ENCODE measurements around the gene GGACT.

GGACT gene

GRCh38 chr13:100533588-100534041 lies 55.0 kb downstream of the GGACT start:
- no peaks in the 10 kb centered on the region for H3K9me3 ChIP-seq (ENCODE audit: insufficient read depth, low read length, severe bottlenecking)
- H4K20me1 ChIP-seq (ENCODE audit: insufficient read depth, low read length), result no peaks in the 10 kb centered on the region
- H3K27ac ChIP-seq (ENCODE audit: low read length), result no peak overlapping the region
- H3K4me3 ChIP-seq (ENCODE audit: low read depth in 1 of 2, low read length in 2 of 2), result no peak overlapping the region
- DNase-seq (no peak), ATAC-seq (ENCODE audit: insufficient read depth, low read depth) (no peak)
- TF ChIP-seq CTCF (IDR thresholded peaks at IDR 0.05; ENCODE audit: borderline replicate concordance, extremely low read depth, low read length, poor library complexity, severe bottlenecking), result no peak
- no peak for TF ChIP-seq EZH2 (IDR thresholded peaks at IDR 0.05; ENCODE audit: borderline replicate concordance, low read depth, low read length, severe bottlenecking)
- no peaks in the 10 kb centered on the region for H3K4me1 ChIP-seq (ENCODE audit: insufficient read depth, low read length)
- H2AFZ ChIP-seq (ENCODE audit: low read depth, low read length), result no peak overlapping the region
- no peaks in the 10 kb centered on the region for H3K27me3 ChIP-seq (ENCODE audit: insufficient read depth, low read length, poor library complexity)
- no peaks in the 10 kb centered on the region; the same call in 1 of the 2 replicates for H3K36me3 ChIP-seq (ENCODE audit: insufficient read depth, low read length)
- no peak overlapping the region for H3K9ac ChIP-seq (ENCODE audit: low read depth, low read length)
- no peaks in the 10 kb centered on the region for H3K79me2 ChIP-seq (ENCODE audit: insufficient read depth, low read length)
- no peak overlapping the region for H3K4me2 ChIP-seq (ENCODE audit: insufficient read depth, low read length)

GRCh38 chr13:100532836-100533435 lies 55.7 kb downstream of the GGACT start:
- no peaks in the 10 kb centered on the region for H3K9me3 ChIP-seq (ENCODE audit: insufficient read depth, low read length, severe bottlenecking)
- DNase-seq, result no peak
- no peak for ATAC-seq (ENCODE audit: insufficient read depth, low read depth)
- H3K4me3 ChIP-seq (ENCODE audit: low read depth in 1 of 2, low read length in 2 of 2), result no peak overlapping the region
- H4K20me1 ChIP-seq (ENCODE audit: insufficient read depth, low read length), result no peaks in the 10 kb centered on the region
- H3K4me1 ChIP-seq (ENCODE audit: insufficient read depth, low read length), result no peaks in the 10 kb centered on the region
- TF ChIP-seq EZH2 (IDR thresholded peaks at IDR 0.05; ENCODE audit: borderline replicate concordance, low read depth, low read length, severe bottlenecking) (no peak), CTCF (IDR thresholded peaks at IDR 0.05; ENCODE audit: borderline replicate concordance, extremely low read depth, low read length, poor library complexity, severe bottlenecking) (no peak)
- no peak overlapping the region for H3K4me2 ChIP-seq (ENCODE audit: insufficient read depth, low read length)
- H2AFZ ChIP-seq (ENCODE audit: low read depth, low read length), result no peak overlapping the region
- no peaks in the 10 kb centered on the region for H3K27me3 ChIP-seq (ENCODE audit: insufficient read depth, low read length, poor library complexity)
- H3K27ac ChIP-seq (ENCODE audit: low read length), result no peak overlapping the region
- H3K9ac ChIP-seq (ENCODE audit: low read depth, low read length), result no peak overlapping the region
- H3K36me3 ChIP-seq (ENCODE audit: insufficient read depth, low read length), result no peaks in the 10 kb centered on the region; the same call in 1 of the 2 replicates
- no peaks in the 10 kb centered on the region for H3K79me2 ChIP-seq (ENCODE audit: insufficient read depth, low read length)

GRCh38 chr13:100532090-100532766 lies 56.4 kb downstream of the GGACT start:
- Histone ChIP-seq H3K4me1 (ENCODE audit: insufficient read depth, low read length) (no peaks in the 10 kb centered on the region), H4K20me1 (ENCODE audit: insufficient read depth, low read length) (no peaks in the 10 kb centered on the region), H3K4me2 (ENCODE audit: insufficient read depth, low read length) (no peak overlapping the region), H3K9me3 (ENCODE audit: insufficient read depth, low read length, severe bottlenecking) (no peaks in the 10 kb centered on the region), H3K27me3 (ENCODE audit: insufficient read depth, low read length, poor library complexity) (no peaks in the 10 kb centered on the region), H3K4me3 (ENCODE audit: low read depth in 1 of 2, low read length in 2 of 2) (no peak overlapping the region), H3K9ac (ENCODE audit: low read depth, low read length) (no peak overlapping the region), H2AFZ (ENCODE audit: low read depth, low read length) (no peak overlapping the region), H3K36me3 (ENCODE audit: insufficient read depth, low read length) (no peaks in the 10 kb centered on the region; the same call in 1 of the 2 replicates), H3K79me2 (ENCODE audit: insufficient read depth, low read length) (no peaks in the 10 kb centered on the region), H3K27ac (ENCODE audit: low read length) (no peak overlapping the region)
- DNase-seq (no peak), ATAC-seq (ENCODE audit: insufficient read depth, low read depth) (no peak)
- TF ChIP-seq EZH2 (IDR thresholded peaks at IDR 0.05; ENCODE audit: borderline replicate concordance, low read depth, low read length, severe bottlenecking), result no peak

GRCh38 chr13:100530671-100531213 lies 57.8 kb downstream of the GGACT start:
- no peak overlapping the region for H3K4me2 ChIP-seq (ENCODE audit: insufficient read depth, low read length)
- no peak overlapping the region for H3K27ac ChIP-seq (ENCODE audit: low read length)
- no peak overlapping the region for H3K4me3 ChIP-seq (ENCODE audit: low read depth in 1 of 2, low read length in 2 of 2)
- H3K27me3 ChIP-seq (ENCODE audit: insufficient read depth, low read length, poor library complexity), result no peaks in the 10 kb centered on the region
- DNase-seq, result no peak
- H3K4me1 ChIP-seq (ENCODE audit: insufficient read depth, low read length), result no peaks in the 10 kb centered on the region
- H4K20me1 ChIP-seq (ENCODE audit: insufficient read depth, low read length), result no peaks in the 10 kb centered on the region
- H3K9ac ChIP-seq (ENCODE audit: low read depth, low read length), result no peak overlapping the region
- no peaks in the 10 kb centered on the region for H3K79me2 ChIP-seq (ENCODE audit: insufficient read depth, low read length)
- no peak overlapping the region for H2AFZ ChIP-seq (ENCODE audit: low read depth, low read length)
- no peaks in the 10 kb centered on the region; the same call in 1 of the 2 replicates for H3K36me3 ChIP-seq (ENCODE audit: insufficient read depth, low read length)
- ATAC-seq (ENCODE audit: insufficient read depth, low read depth), result no peak
- TF ChIP-seq CTCF (IDR thresholded peaks at IDR 0.05; ENCODE audit: borderline replicate concordance, extremely low read depth, low read length, poor library complexity, severe bottlenecking) (no peak), EZH2 (IDR thresholded peaks at IDR 0.05; ENCODE audit: borderline replicate concordance, low read depth, low read length, severe bottlenecking) (no peak)
- H3K9me3 ChIP-seq (ENCODE audit: insufficient read depth, low read length, severe bottlenecking), result no peaks in the 10 kb centered on the region
